Astrocyte (in vitro differentiated cells and primary cell): ENCODE measurements around the gene MPZL1.

ENCODE experiments used
- EZH2 ChIP-seq: IDR thresholded peaks from 2 replicates; pipeline ENCODE4 v1.6.1; 2012; ENCODE audit warnings: mild to moderate bottlenecking, low read length, inconsistent platforms; ENCODE audit not compliant: insufficient read depth
- TF ChIP-seq, protein P1 (sequence below): IDR thresholded peaks from 2 replicates; pipeline ENCODE4 v1.5.1; 2011; ENCODE audit warnings: low read depth, mild to moderate bottlenecking, inconsistent platforms, low read length, moderate library complexity; ENCODE audit not compliant: insufficient read depth

GRCh38 chr1:167808104-167808503 lies 86.3 kb downstream of the MPZL1 start:
- TF ChIP-seq, protein P1, sequence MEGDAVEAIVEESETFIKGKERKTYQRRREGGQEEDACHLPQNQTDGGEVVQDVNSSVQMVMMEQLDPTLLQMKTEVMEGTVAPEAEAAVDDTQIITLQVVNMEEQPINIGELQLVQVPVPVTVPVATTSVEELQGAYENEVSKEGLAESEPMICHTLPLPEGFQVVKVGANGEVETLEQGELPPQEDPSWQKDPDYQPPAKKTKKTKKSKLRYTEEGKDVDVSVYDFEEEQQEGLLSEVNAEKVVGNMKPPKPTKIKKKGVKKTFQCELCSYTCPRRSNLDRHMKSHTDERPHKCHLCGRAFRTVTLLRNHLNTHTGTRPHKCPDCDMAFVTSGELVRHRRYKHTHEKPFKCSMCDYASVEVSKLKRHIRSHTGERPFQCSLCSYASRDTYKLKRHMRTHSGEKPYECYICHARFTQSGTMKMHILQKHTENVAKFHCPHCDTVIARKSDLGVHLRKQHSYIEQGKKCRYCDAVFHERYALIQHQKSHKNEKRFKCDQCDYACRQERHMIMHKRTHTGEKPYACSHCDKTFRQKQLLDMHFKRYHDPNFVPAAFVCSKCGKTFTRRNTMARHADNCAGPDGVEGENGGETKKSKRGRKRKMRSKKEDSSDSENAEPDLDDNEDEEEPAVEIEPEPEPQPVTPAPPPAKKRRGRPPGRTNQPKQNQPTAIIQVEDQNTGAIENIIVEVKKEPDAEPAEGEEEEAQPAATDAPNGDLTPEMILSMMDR: no peak
- TF ChIP-seq EZH2: no peak
